HEK293 (cell line): ENCODE results near the gene PHACTR1.

Experiments
- CTCF ChIA-PET: fragments of 350-600 bp; formaldehyde crosslinking; extraction: SDS; loops from one replicate; lab custom pipeline; 2021; ENCODE audit warnings: antibody characterized with exemption; lab: Yijun Ruan, JAX
- POLR2A ChIA-PET: fragments of 300-600 bp; formaldehyde crosslinking; extraction: SDS; loops from one replicate; lab custom pipeline; 2020; ENCODE audit warnings: antibody characterized with exemption, inconsistent platforms; lab: Yijun Ruan, JAX
- H3K27ac ChIP-seq: fragments of 200-500 bp; sonication (Bioruptor generic); 2 replicates; pipeline ENCODE4 v1.5.1; 2014; ENCODE audit warnings: low read depth, low read length, control low read depth, inconsistent platforms; ENCODE audit errors: extremely low read depth
- H3K36me3 ChIP-seq, 2 experiments: fragments of 200-500 bp in 1 of 2; sonication (Bioruptor generic) in 1 of 2; 1 replicate in 1 of 2; 2 replicates in 1 of 2; pipeline ENCODE4 v1.5.1; 2014 to 2017; ENCODE audit warnings: inconsistent platforms in 2 of 2, low read length in 2 of 2; ENCODE audit not compliant: control insufficient read depth in 2 of 2, insufficient read depth in 1 of 2
- H3K4me1 ChIP-seq: fragments of 200-500 bp; sonication (Bioruptor generic); 2 replicates; pipeline ENCODE4 v1.5.1; 2014; ENCODE audit warnings: mild to moderate bottlenecking, low read length, inconsistent platforms; ENCODE audit not compliant: control insufficient read depth, insufficient read depth
- H3K4me3 ChIP-seq: 2 replicates; pipeline ENCODE4 v1.5.1; 2011; ENCODE audit warnings: low read depth, mild to moderate bottlenecking, control low read depth, low read length, moderate library complexity
- H3K9me3 ChIP-seq: fragments of 200-500 bp; sonication (Bioruptor generic); 2 replicates; pipeline ENCODE4 v1.5.1; 2014; ENCODE audit warnings: low read depth, low read length, inconsistent platforms; ENCODE audit not compliant: control insufficient read depth, insufficient read depth
- IKZF3 ChIP-seq: fragments of 450-650 bp; IDR thresholded peaks from 2 replicates; pipeline ENCODE4 v1.5.0; 2018; ENCODE audit warnings: missing biosample characterization, mild to moderate bottlenecking, missing genetic modification characterization, moderate library complexity
- KLF1 ChIP-seq: fragments of 450-650 bp; formaldehyde crosslinking; IDR thresholded peaks from 2 replicates; pipeline ENCODE4 v1.5.1; 2016; ENCODE audit warnings: missing biosample characterization, missing genetic modification characterization
- KLF9 ChIP-seq: fragments of 450-650 bp; formaldehyde crosslinking; IDR thresholded peaks from 2 replicates; pipeline ENCODE4 v1.5.1; 2016; ENCODE audit warnings: missing biosample characterization, missing genetic modification characterization, low read depth
- MYNN ChIP-seq: fragments of 450-650 bp; formaldehyde crosslinking; IDR thresholded peaks from 2 replicates; pipeline ENCODE4 v1.5.1; 2016; ENCODE audit warnings: missing biosample characterization, missing genetic modification characterization, borderline replicate concordance
- PRDM1 ChIP-seq: fragments of 450-650 bp; formaldehyde crosslinking; IDR thresholded peaks from 2 replicates; pipeline ENCODE4; 2016; ENCODE audit warnings: missing biosample characterization, missing genetic modification characterization
- REPIN1 ChIP-seq: fragments of 450-650 bp; formaldehyde crosslinking; IDR thresholded peaks from 2 replicates; pipeline ENCODE4 v1.5.1; 2017; ENCODE audit warnings: missing biosample characterization, missing genetic modification characterization, low read depth
- SALL2 ChIP-seq: fragments of 450-650 bp; formaldehyde crosslinking; IDR thresholded peaks from 2 replicates; pipeline ENCODE4 v1.5.0; 2017; ENCODE audit warnings: missing biosample characterization, mild to moderate bottlenecking, missing genetic modification characterization, borderline replicate concordance
- TCF7L2 ChIP-seq: IDR thresholded peaks from 2 replicates; pipeline ENCODE4 v1.6.1; 2011; ENCODE audit warnings: low read depth, mild to moderate bottlenecking, inconsistent platforms, low read length, moderate library complexity, borderline replicate concordance
- ZBTB21 ChIP-seq: fragments of 450-650 bp; formaldehyde crosslinking; IDR thresholded peaks from 2 replicates; pipeline ENCODE4 v1.5.1; 2017; ENCODE audit warnings: missing biosample characterization, missing genetic modification characterization
- ZBTB48 ChIP-seq: fragments of 450-650 bp; formaldehyde crosslinking; IDR thresholded peaks from 2 replicates; pipeline ENCODE4 v1.5.1; 2016; ENCODE audit warnings: missing biosample characterization, missing genetic modification characterization
- ZNF112 ChIP-seq: fragments of 450-650 bp; formaldehyde crosslinking; IDR thresholded peaks from 2 replicates; pipeline ENCODE4 v1.5.0; 2017; ENCODE audit warnings: missing biosample characterization, missing genetic modification characterization
- ZNF114 ChIP-seq: fragments of 450-650 bp; formaldehyde crosslinking; IDR thresholded peaks from 2 replicates; pipeline ENCODE4 v1.5.0; 2017; ENCODE audit warnings: missing biosample characterization, missing genetic modification characterization
- ZNF146 ChIP-seq: fragments of 450-650 bp; formaldehyde crosslinking; IDR thresholded peaks from 2 replicates; pipeline ENCODE4 v1.5.1; 2016; ENCODE audit warnings: missing biosample characterization, missing genetic modification characterization
- ZNF23 ChIP-seq: fragments of 450-650 bp; formaldehyde crosslinking; IDR thresholded peaks from 2 replicates; pipeline ENCODE4 v1.5.1; 2016; ENCODE audit warnings: missing biosample characterization, missing genetic modification characterization, borderline replicate concordance
- ZNF248 ChIP-seq: fragments of 450-650 bp; formaldehyde crosslinking; IDR thresholded peaks from 2 replicates; pipeline ENCODE4 v1.5.1; 2017; ENCODE audit warnings: missing biosample characterization, missing genetic modification characterization
- ZNF311 ChIP-seq: fragments of 450-650 bp; formaldehyde crosslinking; IDR thresholded peaks from 2 replicates; pipeline ENCODE4 v1.5.1; 2017; ENCODE audit warnings: missing biosample characterization, missing genetic modification characterization, borderline replicate concordance
- ZNF354C ChIP-seq: fragments of 450-650 bp; formaldehyde crosslinking; IDR thresholded peaks from 2 replicates; pipeline ENCODE4 v1.5.1; 2016; ENCODE audit warnings: missing biosample characterization, missing genetic modification characterization, low read depth, borderline replicate concordance
- ZNF391 ChIP-seq: fragments of 450-650 bp; formaldehyde crosslinking; IDR thresholded peaks from 2 replicates; pipeline ENCODE4 v1.5.1; 2016; ENCODE audit warnings: low read depth, missing biosample characterization, missing genetic modification characterization, borderline replicate concordance
- ZNF501 ChIP-seq: fragments of 450-650 bp; formaldehyde crosslinking; IDR thresholded peaks from 2 replicates; pipeline ENCODE4 v1.5.1; 2016; ENCODE audit warnings: missing biosample characterization, missing genetic modification characterization
- ZNF530 ChIP-seq: fragments of 450-650 bp; formaldehyde crosslinking; IDR thresholded peaks from 2 replicates; pipeline ENCODE4 v1.5.1; 2016; ENCODE audit warnings: low read depth, missing biosample characterization, missing genetic modification characterization
- ZNF560 ChIP-seq: fragments of 450-650 bp; formaldehyde crosslinking; IDR thresholded peaks from 2 replicates; pipeline ENCODE4 v1.5.1; 2017; ENCODE audit warnings: missing biosample characterization, missing genetic modification characterization, borderline replicate concordance
- ZNF571 ChIP-seq: fragments of 450-650 bp; formaldehyde crosslinking; IDR thresholded peaks from 2 replicates; pipeline ENCODE4 v1.5.0; 2017; ENCODE audit warnings: missing biosample characterization, missing genetic modification characterization
- ZNF585B ChIP-seq: fragments of 450-650 bp; formaldehyde crosslinking; IDR thresholded peaks from 2 replicates; pipeline ENCODE4 v1.5.1; 2016; ENCODE audit warnings: missing biosample characterization, missing genetic modification characterization
- ZNF610 ChIP-seq: fragments of 450-650 bp; formaldehyde crosslinking; IDR thresholded peaks from 2 replicates; pipeline ENCODE4 v1.5.1; 2016; ENCODE audit warnings: missing biosample characterization, missing genetic modification characterization, borderline replicate concordance
- ZNF626 ChIP-seq: fragments of 450-650 bp; sonication (Bioruptor Pico); formaldehyde crosslinking; IDR thresholded peaks from 2 replicates; pipeline ENCODE4 v1.5.1; 2018; ENCODE audit warnings: missing biosample characterization, missing genetic modification characterization, inconsistent platforms
- ZNF670 ChIP-seq: fragments of 450-650 bp; formaldehyde crosslinking; IDR thresholded peaks from 2 replicates; pipeline ENCODE4 v1.5.1; 2016; ENCODE audit warnings: missing biosample characterization, missing genetic modification characterization, low read depth
- TF ChIP-seq, protein P1 (sequence below): fragments of 450-650 bp; formaldehyde crosslinking; IDR thresholded peaks from 2 replicates; pipeline ENCODE4 v1.5.1; 2016; ENCODE audit warnings: missing biosample characterization, missing genetic modification characterization, borderline replicate concordance
- TF ChIP-seq, protein P2 (sequence below): fragments of 450-650 bp; formaldehyde crosslinking; IDR thresholded peaks from 2 replicates; pipeline ENCODE4 v1.5.1; 2017; ENCODE audit warnings: missing biosample characterization, mild to moderate bottlenecking, missing genetic modification characterization, moderate library complexity

PHACTR1 gene

DNA sequence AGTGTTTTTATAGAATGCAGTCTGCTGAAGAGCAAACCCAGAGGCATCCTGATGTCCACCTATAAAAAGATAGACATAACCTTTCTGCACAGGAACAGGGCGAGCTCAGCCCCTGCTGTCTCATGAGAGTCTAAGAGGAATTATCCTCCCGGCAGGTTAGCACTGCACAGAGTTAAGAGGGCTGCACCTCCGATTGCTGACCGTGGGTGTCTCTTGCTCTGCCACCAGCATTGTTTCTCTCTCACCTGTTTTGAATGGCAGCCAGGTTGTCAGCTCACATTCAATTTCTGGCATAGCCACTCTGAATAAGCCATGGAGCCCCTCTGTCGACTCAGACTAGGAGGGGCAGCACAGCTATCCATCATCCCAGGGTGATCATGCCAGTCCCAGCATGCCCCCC is 211.2 kb downstream of the PHACTR1 start:
- POLR2A ChIA-PET = no interaction called here
- CTCF ChIA-PET = no interaction called here

DNA sequence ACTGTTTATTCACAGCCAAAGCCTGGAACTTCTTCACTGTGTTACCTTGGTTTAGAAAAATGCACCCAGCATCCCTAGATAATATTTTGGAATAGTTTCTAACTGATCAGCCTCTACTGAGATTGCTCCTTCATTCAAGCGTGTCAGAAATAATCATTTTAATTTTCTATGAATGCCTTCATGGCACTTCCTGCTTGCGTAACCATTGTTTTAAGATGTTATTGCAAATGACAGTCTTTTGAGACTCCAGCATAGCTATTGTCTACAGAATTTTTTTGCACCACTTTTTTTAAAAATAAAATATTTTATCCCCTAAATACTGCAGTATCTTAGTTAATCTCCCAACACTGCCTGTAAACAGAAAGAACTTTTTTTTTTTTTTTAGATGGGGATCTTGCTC is 213.1 kb downstream of the PHACTR1 start:
- no peak overlapping the region for H3K4me3 ChIP-seq
- H3K4me1 ChIP-seq = no peaks in the 10 kb centered on the region
- ChIA-PET POLR2A (no interaction called here), CTCF (interaction anchor here (0.7 to 1.6 kb wide), 3 partner anchors 18 to 321 kb away, joined by 3 to 7 read pairs (median 7); no protein-coding TSS in a partner anchor)
- no peaks in the 10 kb centered on the region for H3K36me3 ChIP-seq
- no peak overlapping the region for H3K27ac ChIP-seq
- H3K9me3 ChIP-seq = no peaks in the 10 kb centered on the region
- TF ChIP-seq ZNF391 (tag by site-specific recombination) (no peak), ZNF311 (tag by site-specific recombination) (no peak), ZNF560 (tag by site-specific recombination) (no peak), PRDM1 (tag by site-specific recombination) (no peak), ZNF114 (tag by site-specific recombination) (no peak), ZNF626 (tag by site-specific recombination) (no peak), ZNF585B (no peak), ZNF501 (no peak), TCF7L2 (no peak), KLF9 (tag by site-specific recombination) (no peak), ZNF610 (tag by site-specific recombination) (no peak), ZNF670 (tag by site-specific recombination) (no peak), ZBTB21 (tag by site-specific recombination) (no peak), IKZF3 (tag by site-specific recombination) (no peak), ZNF112 (tag by site-specific recombination) (no peak)
- TF ChIP-seq, protein P1, sequence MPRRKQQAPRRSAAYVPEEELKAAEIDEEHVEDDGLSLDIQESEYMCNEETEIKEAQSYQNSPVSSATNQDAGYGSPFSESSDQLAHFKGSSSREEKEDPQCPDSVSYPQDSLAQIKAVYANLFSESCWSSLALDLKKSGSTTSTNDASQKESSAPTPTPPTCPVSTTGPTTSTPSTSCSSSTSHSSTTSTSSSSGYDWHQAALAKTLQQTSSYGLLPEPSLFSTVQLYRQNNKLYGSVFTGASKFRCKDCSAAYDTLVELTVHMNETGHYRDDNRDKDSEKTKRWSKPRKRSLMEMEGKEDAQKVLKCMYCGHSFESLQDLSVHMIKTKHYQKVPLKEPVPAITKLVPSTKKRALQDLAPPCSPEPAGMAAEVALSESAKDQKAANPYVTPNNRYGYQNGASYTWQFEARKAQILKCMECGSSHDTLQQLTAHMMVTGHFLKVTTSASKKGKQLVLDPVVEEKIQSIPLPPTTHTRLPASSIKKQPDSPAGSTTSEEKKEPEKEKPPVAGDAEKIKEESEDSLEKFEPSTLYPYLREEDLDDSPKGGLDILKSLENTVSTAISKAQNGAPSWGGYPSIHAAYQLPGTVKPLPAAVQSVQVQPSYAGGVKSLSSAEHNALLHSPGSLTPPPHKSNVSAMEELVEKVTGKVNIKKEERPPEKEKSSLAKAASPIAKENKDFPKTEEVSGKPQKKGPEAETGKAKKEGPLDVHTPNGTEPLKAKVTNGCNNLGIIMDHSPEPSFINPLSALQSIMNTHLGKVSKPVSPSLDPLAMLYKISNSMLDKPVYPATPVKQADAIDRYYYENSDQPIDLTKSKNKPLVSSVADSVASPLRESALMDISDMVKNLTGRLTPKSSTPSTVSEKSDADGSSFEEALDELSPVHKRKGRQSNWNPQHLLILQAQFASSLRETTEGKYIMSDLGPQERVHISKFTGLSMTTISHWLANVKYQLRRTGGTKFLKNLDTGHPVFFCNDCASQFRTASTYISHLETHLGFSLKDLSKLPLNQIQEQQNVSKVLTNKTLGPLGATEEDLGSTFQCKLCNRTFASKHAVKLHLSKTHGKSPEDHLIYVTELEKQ = no peak

More for the DNA sequence above, 211.2 kb downstream of the PHACTR1 start:
- Histone ChIP-seq H3K36me3 (no peaks in the 10 kb centered on the region), H3K27ac (no peak overlapping the region), H3K4me3 (no peak overlapping the region), H3K4me1 (no peaks in the 10 kb centered on the region), H3K9me3 (no peaks in the 10 kb centered on the region)
- TF ChIP-seq ZNF391 (tag by site-specific recombination) (no peak), ZNF571 (tag by site-specific recombination) (no peak), ZNF354C (tag by site-specific recombination) (no peak), ZNF23 (tag by site-specific recombination) (no peak), MYNN (tag by site-specific recombination) (no peak), ZNF530 (tag by site-specific recombination) (no peak), IKZF3 (tag by site-specific recombination) (no peak), ZNF670 (tag by site-specific recombination) (no peak), SALL2 (no peak), ZNF248 (tag by site-specific recombination) (no peak), ZBTB48 (tag by site-specific recombination) (no peak), ZNF146 (tag by site-specific recombination) (no peak), KLF1 (no peak), REPIN1 (tag by site-specific recombination) (no peak)
- TF ChIP-seq, protein P2, sequence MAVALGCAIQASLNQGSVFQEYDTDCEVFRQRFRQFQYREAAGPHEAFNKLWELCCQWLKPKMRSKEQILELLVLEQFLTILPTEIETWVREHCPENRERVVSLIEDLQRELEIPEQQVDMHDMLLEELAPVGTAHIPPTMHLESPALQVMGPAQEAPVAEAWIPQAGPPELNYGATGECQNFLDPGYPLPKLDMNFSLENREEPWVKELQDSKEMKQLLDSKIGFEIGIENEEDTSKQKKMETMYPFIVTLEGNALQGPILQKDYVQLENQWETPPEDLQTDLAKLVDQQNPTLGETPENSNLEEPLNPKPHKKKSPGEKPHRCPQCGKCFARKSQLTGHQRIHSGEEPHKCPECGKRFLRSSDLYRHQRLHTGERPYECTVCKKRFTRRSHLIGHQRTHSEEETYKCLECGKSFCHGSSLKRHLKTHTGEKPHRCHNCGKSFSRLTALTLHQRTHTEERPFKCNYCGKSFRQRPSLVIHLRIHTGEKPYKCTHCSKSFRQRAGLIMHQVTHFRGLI = no peak
